ENCODE data around the gene C12orf42. TPM values are rescaled to one million over a fixed set of nuclear protein-coding genes. Genes with fewer than 3 reads are reported as not detected.

Gene C12orf42
- not detected in 2 replicates for total RNA-seq

GRCh38 chr12:103495469-103496456, at the start of gene C12orf42:
Gene C12orf42 (minus strand): TSS chr12:103495968. CDS start chr12:103478426, 17,542 bp downstream.

Other genes starting within 250 kb of the C12orf42 start
- gene STAB2, start 91.3 kb upstream of the C12orf42 start, total RNA-seq: not detected in 2 replicates